Activated CD8-positive, alpha-beta memory T cell treated with anti-CD3 and anti-CD28 coated beads, Interleukin-2, amount 10 ng/mL, durations not matched to agents 7 days and 5 days (primary cell): ENCODE measurements around the gene DCBLD2. TPM values are rescaled to one million over a fixed set of nuclear protein-coding genes. Genes with fewer than 3 reads are reported as not detected.

Source experiments
- ATAC-seq: fragments of 150-1000 bp; cut with Tn5 transposase; one replicate; pipeline ENCODE4 v1.10.0; 2021; ENCODE audit warnings: moderate library complexity
- CTCF ChIA-PET: fragments of 350-600 bp; sonication (Branson Sonifier 250); formaldehyde crosslinking; loops from one replicate; lab custom pipeline; 2021; ENCODE audit warnings: antibody characterized with exemption; lab: Charles Lee
- DNase-seq: peaks from one replicate; pipeline ENCODE4 v3.0.0-alpha.2; 2020
- H3K27ac Mint-ChIP-seq: one replicate; pipeline ENCODE4 v1.8.0; 2021; ENCODE audit warnings: mild to moderate bottlenecking, mixed read lengths
- H3K27me3 Mint-ChIP-seq: one replicate; pipeline ENCODE4 v1.8.0; 2021; ENCODE audit warnings: mixed read lengths
- H3K36me3 Mint-ChIP-seq: one replicate; pipeline ENCODE4 v1.8.0; 2021; ENCODE audit warnings: mild to moderate bottlenecking, mixed read lengths
- H3K4me1 Mint-ChIP-seq: one replicate; pipeline ENCODE4 v1.8.0; 2021; ENCODE audit warnings: mixed read lengths
- H3K4me3 Mint-ChIP-seq: one replicate; pipeline ENCODE4 v1.8.0; 2021; ENCODE audit warnings: mild to moderate bottlenecking, moderate library complexity, mixed read lengths
- H3K9me3 Mint-ChIP-seq: one replicate; pipeline ENCODE4 v1.8.0; 2022; ENCODE audit warnings: low read depth, mixed read lengths
- total RNA-seq, 2 experiments: library from RNA; stranded (reverse); gene quantifications; one replicate each; pipeline ENCODE4 v1.2.3, GENCODE V29; 2021

DCBLD2 gene
- total RNA-seq, result 1 to 10 TPM in 1 of 2 experiments, under 1 TPM in 1; 0.50 to 2.0 TPM

GRCh38 chr3:98901392-98902350, at the start of gene DCBLD2:
Gene DCBLD2 (minus strand): TSS chr3:98901695. CDS start chr3:98901326, 369 bp downstream.
- H3K36me3 Mint-ChIP-seq, result no peaks in the 10 kb centered on the region
- peak; percentile 99 for ATAC-seq
- H3K9me3 Mint-ChIP-seq, result no peaks in the 10 kb centered on the region
- peak; percentile 95 for DNase-seq
- peak within 1 kb of the TSS; percentile 14 for H3K27ac Mint-ChIP-seq
- H3K4me3 Mint-ChIP-seq, result peak within 1 kb of the TSS; percentile 76
- CTCF ChIA-PET, result interaction anchor here (0.7 to 0.8 kb wide), 3 partner anchors 14 to 863 kb away, joined by 3 read pairs; partner anchors contain the start of gene CPOX
- peaks cover 12% of the 10 kb centered on the region for H3K4me1 Mint-ChIP-seq
- peaks cover 34% of the 10 kb centered on the region for H3K27me3 Mint-ChIP-seq

GRCh38 chr3:98945666-98946065, 44.2 kb upstream of the DCBLD2 start:
- Mint-ChIP-seq H3K27me3 (no peaks in the 10 kb centered on the region), H3K4me1 (no peaks in the 10 kb centered on the region), H3K36me3 (no peaks in the 10 kb centered on the region), H3K4me3 (no peak overlapping the region), H3K9me3 (no peaks in the 10 kb centered on the region), H3K27ac (no peak overlapping the region)
- ATAC-seq (no peak), DNase-seq (no peak)
- CTCF ChIA-PET, result no interaction called here

GRCh38 chr3:98945101-98945524, 43.6 kb upstream of the DCBLD2 start:
- no peaks in the 10 kb centered on the region for H3K36me3 Mint-ChIP-seq
- H3K4me3 Mint-ChIP-seq, result no peak overlapping the region
- H3K27me3 Mint-ChIP-seq, result peaks cover 2% of the 10 kb centered on the region
- no peaks in the 10 kb centered on the region for H3K9me3 Mint-ChIP-seq
- DNase-seq (no peak), ATAC-seq (no peak)
- CTCF ChIA-PET, result no interaction called here
- H3K27ac Mint-ChIP-seq, result no peak overlapping the region
- no peaks in the 10 kb centered on the region for H3K4me1 Mint-ChIP-seq

- CTCF ChIA-PET, result no interaction called here
- no peak for DNase-seq
- Mint-ChIP-seq H3K27ac (no peak overlapping the region), H3K4me1 (no peaks in the 10 kb centered on the region), H3K9me3 (peaks cover 2% of the 10 kb centered on the region), H3K36me3 (no peaks in the 10 kb centered on the region), H3K4me3 (no peak overlapping the region), H3K27me3 (no peaks in the 10 kb centered on the region)
- ATAC-seq, result no peak
Measured at GRCh38 chr3:98930413-98930812, 28.9 kb upstream of the DCBLD2 start.

GRCh38 chr3:98921957-98922356, 20.5 kb upstream of the DCBLD2 start:
- H3K9me3 Mint-ChIP-seq, result no peaks in the 10 kb centered on the region

GRCh38 chr3:98920166-98920565, 18.7 kb upstream of the DCBLD2 start:
- no peak overlapping the region for H3K4me3 Mint-ChIP-seq
- no peak overlapping the region for H3K27ac Mint-ChIP-seq
- peaks cover 11% of the 10 kb centered on the region for H3K27me3 Mint-ChIP-seq
- CTCF ChIA-PET, result no interaction called here
- no peaks in the 10 kb centered on the region for H3K4me1 Mint-ChIP-seq
- no peaks in the 10 kb centered on the region for H3K36me3 Mint-ChIP-seq
- ATAC-seq, result no peak
- no peaks in the 10 kb centered on the region for H3K9me3 Mint-ChIP-seq
- DNase-seq, result no peak

More at GRCh38 chr3:98921957-98922356, 20.5 kb upstream of the DCBLD2 start:
- CTCF ChIA-PET, result no interaction called here
- H3K4me3 Mint-ChIP-seq, result no peak overlapping the region
- H3K27me3 Mint-ChIP-seq, result peaks cover 7% of the 10 kb centered on the region
- no peak for DNase-seq
- H3K36me3 Mint-ChIP-seq, result no peaks in the 10 kb centered on the region
- ATAC-seq, result no peak
- H3K27ac Mint-ChIP-seq, result no peak overlapping the region
- H3K4me1 Mint-ChIP-seq, result no peaks in the 10 kb centered on the region

GRCh38 chr3:98918586-98918985, 17.1 kb upstream of the DCBLD2 start:
- H3K4me1 Mint-ChIP-seq, result no peaks in the 10 kb centered on the region
- ATAC-seq (no peak), DNase-seq (no peak)
- H3K27me3 Mint-ChIP-seq, result peaks cover 11% of the 10 kb centered on the region
- H3K9me3 Mint-ChIP-seq, result no peaks in the 10 kb centered on the region
- H3K36me3 Mint-ChIP-seq, result no peaks in the 10 kb centered on the region
- H3K27ac Mint-ChIP-seq, result no peak overlapping the region
- H3K4me3 Mint-ChIP-seq, result no peak overlapping the region
- CTCF ChIA-PET, result no interaction called here

GRCh38 chr3:98917608-98918007, 16.1 kb upstream of the DCBLD2 start:
- H3K36me3 Mint-ChIP-seq, result no peaks in the 10 kb centered on the region
- no peak for DNase-seq
- no peaks in the 10 kb centered on the region for H3K9me3 Mint-ChIP-seq
- H3K27ac Mint-ChIP-seq, result no peak overlapping the region
- H3K4me1 Mint-ChIP-seq, result no peaks in the 10 kb centered on the region
- ATAC-seq, result no peak
- peaks cover 11% of the 10 kb centered on the region for H3K27me3 Mint-ChIP-seq
- CTCF ChIA-PET, result no interaction called here
- no peak overlapping the region for H3K4me3 Mint-ChIP-seq

- Mint-ChIP-seq H3K9me3 (no peaks in the 10 kb centered on the region), H3K4me3 (no peak overlapping the region), H3K4me1 (no peaks in the 10 kb centered on the region), H3K27ac (no peak overlapping the region), H3K36me3 (no peaks in the 10 kb centered on the region), H3K27me3 (peaks cover 25% of the 10 kb centered on the region)
- no peak for ATAC-seq
- no peak for DNase-seq
- CTCF ChIA-PET, result no interaction called here
Measured at GRCh38 chr3:98914210-98915080, 12.9 kb upstream of the DCBLD2 start.

- no peak for DNase-seq
- Mint-ChIP-seq H3K9me3 (no peaks in the 10 kb centered on the region), H3K27me3 (peaks cover 32% of the 10 kb centered on the region), H3K4me1 (no peaks in the 10 kb centered on the region), H3K4me3 (no peak overlapping the region), H3K27ac (no peak overlapping the region), H3K36me3 (no peaks in the 10 kb centered on the region)
- ATAC-seq, result no peak
- CTCF ChIA-PET, result interaction anchor here (0.6 kb wide), 1 partner anchor 184 kb away, joined by 3 read pairs; no protein-coding TSS in a partner anchor
Measured at GRCh38 chr3:98912448-98912847, 11.0 kb upstream of the DCBLD2 start.

- Mint-ChIP-seq H3K4me3 (no peak overlapping the region), H3K9me3 (no peaks in the 10 kb centered on the region), H3K27me3 (peaks cover 34% of the 10 kb centered on the region), H3K27ac (no peak overlapping the region), H3K36me3 (no peaks in the 10 kb centered on the region), H3K4me1 (peaks cover 6% of the 10 kb centered on the region)
- CTCF ChIA-PET, result no interaction called here
- ATAC-seq (no peak), DNase-seq (no peak)
Measured at GRCh38 chr3:98906230-98906629, 4.7 kb upstream of the DCBLD2 start.

- CTCF ChIA-PET, result no interaction called here
- DNase-seq (no peak), ATAC-seq (no peak)
- H3K9me3 Mint-ChIP-seq, result no peaks in the 10 kb centered on the region
- H3K4me3 Mint-ChIP-seq, result no peak overlapping the region
- peaks cover 36% of the 10 kb centered on the region for H3K27me3 Mint-ChIP-seq
- no peaks in the 10 kb centered on the region for H3K36me3 Mint-ChIP-seq
- H3K4me1 Mint-ChIP-seq, result peaks cover 12% of the 10 kb centered on the region
- H3K27ac Mint-ChIP-seq, result no peak overlapping the region
Measured at GRCh38 chr3:98903705-98904481, 2.4 kb upstream of the DCBLD2 start.

GRCh38 chr3:98903099-98903498, 1.6 kb upstream of the DCBLD2 start:
- ATAC-seq, result no peak
- CTCF ChIA-PET, result interaction anchor here (0.6 kb wide), 1 partner anchor 87 kb away, joined by 3 read pairs; no protein-coding TSS in a partner anchor
- DNase-seq, result no peak
- H3K27ac Mint-ChIP-seq, result no peak overlapping the region
- H3K4me3 Mint-ChIP-seq, result no peak overlapping the region
- peaks cover 34% of the 10 kb centered on the region for H3K27me3 Mint-ChIP-seq
- H3K9me3 Mint-ChIP-seq, result no peaks in the 10 kb centered on the region
- H3K4me1 Mint-ChIP-seq, result peaks cover 12% of the 10 kb centered on the region
- no peaks in the 10 kb centered on the region for H3K36me3 Mint-ChIP-seq
